BE2C (cell line): Measurements from ENCODE around the gene CAPSL.

Source experiments
- DNase-seq: peaks from one replicate; pipeline ENCODE4 v3.0.0-alpha.2; 2020
- H3K27me3 ChIP-seq: fragments of 250-450 bp; sonication (Bioruptor Pico); 2 replicates; pipeline ENCODE4 v1.5.1; 2020; ENCODE audit warnings: mild to moderate bottlenecking
- H3K36me3 ChIP-seq: fragments of 250-450 bp; sonication (Bioruptor Pico); 2 replicates; pipeline ENCODE4 v1.5.1; 2020; ENCODE audit warnings: mild to moderate bottlenecking
- H3K4me1 ChIP-seq: fragments of 250-450 bp; sonication (Bioruptor Pico); 2 replicates; pipeline ENCODE4 v1.5.1; 2020
- H3K4me3 ChIP-seq: 2 replicates; pipeline ENCODE4 v1.5.1; 2011; ENCODE audit warnings: low read depth, low read length
- H3K9me3 ChIP-seq: fragments of 250-450 bp; sonication (Bioruptor Pico); 2 replicates; pipeline ENCODE4 v1.5.1; 2020
- CTCF ChIP-seq: IDR thresholded peaks from 2 replicates; pipeline ENCODE4 v1.5.1; 2012; ENCODE audit warnings: mild to moderate bottlenecking, low read depth, low read length

Gene CAPSL

GRCh38 chr5:35921930-35922329, 16.5 kb downstream of the CAPSL start:
- Histone ChIP-seq H3K4me3 (no peak overlapping the region), H3K4me1 (no peaks in the 10 kb centered on the region; the same call in 1 of the 2 replicates), H3K27me3 (peaks cover 13% of the 10 kb centered on the region), H3K36me3 (no peaks in the 10 kb centered on the region), H3K9me3 (no peaks in the 10 kb centered on the region)
- DNase-seq = no peak
- TF ChIP-seq CTCF = no peak

GRCh38 chr5:35920890-35921289, 17.5 kb downstream of the CAPSL start:
- no peak for DNase-seq
- no peak overlapping the region for H3K4me3 ChIP-seq
- H3K36me3 ChIP-seq = no peaks in the 10 kb centered on the region
- H3K9me3 ChIP-seq = no peaks in the 10 kb centered on the region
- H3K27me3 ChIP-seq = peaks cover 13% of the 10 kb centered on the region
- no peaks in the 10 kb centered on the region; the same call in 1 of the 2 replicates for H3K4me1 ChIP-seq
- TF ChIP-seq CTCF = no peak

- no peak overlapping the region for H3K4me3 ChIP-seq
- no peaks in the 10 kb centered on the region for H3K4me1 ChIP-seq
- no peak for TF ChIP-seq CTCF
- H3K36me3 ChIP-seq = no peaks in the 10 kb centered on the region
- DNase-seq = no peak
- H3K27me3 ChIP-seq = peaks cover 3% of the 10 kb centered on the region
- no peaks in the 10 kb centered on the region for H3K9me3 ChIP-seq
Observed at GRCh38 chr5:35919191-35919590, 19.2 kb downstream of the CAPSL start.

- H3K4me3 ChIP-seq = no peak overlapping the region
- no peaks in the 10 kb centered on the region for H3K4me1 ChIP-seq
- H3K9me3 ChIP-seq = no peaks in the 10 kb centered on the region
- H3K27me3 ChIP-seq = no peaks in the 10 kb centered on the region
- no peaks in the 10 kb centered on the region for H3K36me3 ChIP-seq
- TF ChIP-seq CTCF = no peak
- DNase-seq = no peak
Observed at GRCh38 chr5:35908814-35909213, 29.6 kb downstream of the CAPSL start.

GRCh38 chr5:35908228-35908627, 30.2 kb downstream of the CAPSL start:
- H3K4me3 ChIP-seq = no peak overlapping the region
- H3K4me1 ChIP-seq = no peaks in the 10 kb centered on the region
- H3K9me3 ChIP-seq = no peaks in the 10 kb centered on the region
- no peak for DNase-seq
- TF ChIP-seq CTCF = no peak
- H3K36me3 ChIP-seq = no peaks in the 10 kb centered on the region
- no peaks in the 10 kb centered on the region for H3K27me3 ChIP-seq

- 0 out of 2 replicates have a peak, but pooled peaks cover 3% of the 10 kb centered on the region for H3K27me3 ChIP-seq
- no peak overlapping the region for H3K4me3 ChIP-seq
- no peaks in the 10 kb centered on the region for H3K9me3 ChIP-seq
- H3K36me3 ChIP-seq = no peaks in the 10 kb centered on the region
- TF ChIP-seq CTCF = no peak
- no peaks in the 10 kb centered on the region for H3K4me1 ChIP-seq
- DNase-seq = no peak
Observed at GRCh38 chr5:35904443-35905132, 33.8 kb downstream of the CAPSL start.
